ENCODE results near the gene PRADC1.

The PRADC1 gene

GRCh38 chr2:73258913-73259215 is 25.8 kb upstream of the PRADC1 start:
- no peak for DNase-seq (ENCODE audit: low read depth, low spot score)

DNA sequence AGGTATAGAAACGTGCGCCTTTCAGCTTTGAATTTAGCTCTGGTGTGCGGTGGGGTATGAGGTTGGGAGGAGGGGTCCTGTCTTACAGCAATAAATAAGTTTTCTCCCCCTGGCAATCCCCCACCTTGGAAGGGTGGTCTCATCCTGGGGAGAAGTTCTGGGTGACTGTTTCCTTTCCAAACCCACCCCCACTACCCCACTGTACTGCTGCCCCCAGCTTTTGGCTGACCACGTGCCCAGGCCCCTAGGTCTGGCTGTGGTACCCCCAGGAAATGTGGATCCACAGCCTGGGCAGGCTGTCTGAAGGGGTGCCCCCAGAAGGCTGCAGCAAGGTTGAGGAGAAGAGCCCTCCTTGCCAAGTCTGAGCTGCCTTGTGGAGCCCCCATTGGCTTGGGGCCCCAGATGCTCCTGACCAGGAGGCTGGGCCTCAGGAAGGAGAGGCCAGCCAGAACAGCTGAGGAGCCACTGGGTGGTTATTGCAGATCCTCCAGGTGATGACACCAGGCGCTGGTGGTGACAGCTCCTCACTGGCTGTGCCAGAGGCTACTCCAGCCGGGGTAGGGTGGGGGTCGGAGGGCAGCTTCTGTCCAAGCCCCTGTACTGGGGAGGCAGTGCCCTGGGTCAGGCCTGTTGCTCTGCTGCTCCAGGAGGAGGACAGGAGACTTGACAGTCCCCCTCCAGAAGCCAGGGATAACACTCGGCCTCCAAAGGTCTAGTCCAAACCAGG is 25.3 kb upstream of the PRADC1 start:
- DNase-seq (ENCODE audit: low read depth, low spot score): no peak

DNA sequence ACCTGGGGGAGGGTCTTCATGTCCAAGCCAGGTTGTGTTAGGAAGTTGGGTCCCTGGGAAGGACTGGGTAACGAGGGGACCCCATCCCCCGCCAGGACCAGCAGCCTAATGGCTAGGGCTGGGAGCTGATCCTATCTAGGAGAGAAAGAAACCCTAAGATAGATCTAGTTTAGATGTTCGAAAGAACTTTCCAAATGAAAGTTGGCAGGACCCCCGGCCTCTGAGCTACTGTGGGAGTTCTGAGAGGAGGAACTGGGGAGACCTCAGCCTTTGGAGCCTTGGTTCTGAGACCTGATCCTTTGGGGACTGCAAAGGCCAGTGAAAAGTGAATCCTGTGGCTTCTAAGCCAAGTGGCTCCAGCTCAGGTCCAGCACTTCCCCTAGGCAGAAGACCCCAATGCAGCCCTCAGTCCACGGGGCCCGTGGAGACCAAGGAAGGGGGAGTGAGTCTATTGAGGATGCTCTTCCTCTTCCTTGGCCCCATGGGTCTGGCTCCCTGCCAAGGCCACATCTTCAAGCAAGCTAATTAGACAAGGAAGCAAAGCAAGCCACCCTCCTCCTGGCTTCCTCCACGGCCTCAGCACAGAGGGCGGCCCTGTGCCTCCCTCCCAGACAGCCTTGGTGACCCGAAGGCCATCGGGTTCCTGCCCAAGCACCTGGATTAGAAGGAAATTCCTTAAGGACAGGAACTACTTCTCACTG is 24.5 kb upstream of the PRADC1 start:
- no peak for DNase-seq (ENCODE audit: low read depth, low spot score)

- no peak for DNase-seq (ENCODE audit: low read depth, low spot score)
These were observed 24.0 kb upstream of the PRADC1 start for GRCh38 chr2:73257021-73257420.

- DNase-seq (ENCODE audit: low read depth, low spot score): no peak
These were observed 23.5 kb upstream of the PRADC1 start for GRCh38 chr2:73256618-73256922.

DNA sequence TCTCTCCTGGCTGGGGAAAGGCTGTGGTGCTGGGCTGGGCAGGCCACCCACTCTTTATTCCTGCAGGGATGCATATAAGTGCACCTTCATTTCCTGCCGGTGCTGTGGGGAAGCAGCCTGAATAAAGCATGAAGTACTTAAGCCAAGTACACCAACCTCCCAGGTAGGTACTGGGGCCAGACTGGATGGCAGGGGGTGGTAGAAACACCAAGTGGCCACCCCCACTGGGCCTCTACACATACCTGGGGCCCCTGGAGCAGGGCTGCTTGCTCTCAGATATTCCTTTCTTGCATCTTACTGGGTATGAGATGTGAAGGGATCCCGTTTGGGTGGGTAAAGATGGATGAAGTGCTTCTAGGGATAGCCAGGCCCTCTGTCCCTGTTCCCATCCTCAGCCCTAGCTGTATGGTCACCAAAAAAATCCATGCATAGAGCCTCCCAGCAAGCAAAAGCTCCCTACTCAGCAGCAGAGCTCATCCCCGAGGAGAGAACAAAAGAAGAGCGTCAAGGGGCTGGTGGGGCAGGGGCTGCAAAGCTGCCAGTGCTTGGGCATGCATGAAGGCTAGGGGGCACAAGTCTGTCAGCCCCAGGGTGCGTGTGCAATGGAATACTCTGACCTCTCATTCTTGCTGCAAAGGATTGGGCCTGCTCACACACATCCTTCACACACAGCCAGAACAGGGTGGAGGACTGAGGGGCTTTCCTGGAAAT is 23.0 kb upstream of the PRADC1 start:
- no peak for DNase-seq (ENCODE audit: low read depth, low spot score)

DNA sequence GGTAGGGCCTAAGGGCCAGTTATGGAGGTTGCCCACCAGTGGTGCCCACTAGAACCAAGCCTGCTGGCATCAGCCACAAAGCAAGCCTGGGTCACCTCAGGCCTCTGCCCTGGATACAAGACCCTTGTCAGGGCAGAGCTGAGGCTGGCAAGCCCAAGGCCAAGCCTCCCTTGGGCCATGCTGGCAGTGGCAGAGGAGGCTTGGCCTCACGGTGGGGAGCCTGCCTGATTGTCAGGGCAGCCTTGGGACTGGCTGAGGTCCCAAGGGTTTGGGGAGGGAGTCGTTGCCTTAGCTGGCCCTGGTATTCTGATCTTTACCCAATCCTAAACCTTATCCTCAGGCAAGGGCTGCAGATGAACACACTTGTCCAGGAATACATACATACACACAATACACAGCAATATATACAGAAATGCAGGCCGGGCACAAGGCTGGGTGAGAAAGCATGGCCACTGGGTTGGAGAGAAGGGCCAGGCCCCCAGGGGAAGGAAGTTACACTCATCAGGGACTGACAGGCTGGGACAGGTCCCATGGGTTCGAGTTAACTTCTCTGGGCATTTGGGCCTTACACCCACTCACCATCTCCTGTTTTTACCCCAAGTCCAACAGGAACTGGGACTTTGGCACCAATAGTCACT is 22.1 kb upstream of the PRADC1 start:
- no peak for DNase-seq (ENCODE audit: low read depth, low spot score)

DNA sequence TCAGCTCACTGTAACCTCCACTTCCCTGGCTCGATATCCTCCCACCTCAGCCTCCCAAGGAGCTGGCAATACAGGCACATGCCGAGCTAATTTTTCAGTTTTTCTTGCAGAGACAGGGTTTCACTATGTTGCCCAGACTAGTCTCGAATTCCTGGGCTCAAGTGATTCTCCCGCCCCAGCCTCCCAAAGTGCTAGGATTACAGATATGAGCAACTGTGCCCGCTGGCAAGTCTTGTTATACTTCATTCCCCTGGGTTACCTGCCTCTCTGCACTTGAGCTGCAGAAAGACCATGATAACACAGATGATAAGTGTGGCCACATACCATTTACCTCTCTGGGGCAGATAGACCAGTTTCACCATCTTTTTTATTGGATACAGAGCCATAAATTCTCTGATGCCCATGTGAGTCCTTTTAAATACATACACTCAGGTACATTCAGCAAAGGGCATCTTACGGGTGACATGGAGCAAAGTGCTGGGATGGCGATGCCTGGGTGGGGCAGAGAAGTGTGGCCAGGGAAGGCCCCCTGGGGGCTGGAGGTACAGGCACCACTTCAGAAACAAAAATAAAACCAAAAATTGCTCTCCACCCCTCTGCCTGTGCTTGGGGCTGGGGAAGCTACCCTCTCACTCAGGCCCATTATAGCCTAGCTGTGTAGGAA is 21.4 kb upstream of the PRADC1 start:
- no peak for DNase-seq (ENCODE audit: low read depth, low spot score)

DNA sequence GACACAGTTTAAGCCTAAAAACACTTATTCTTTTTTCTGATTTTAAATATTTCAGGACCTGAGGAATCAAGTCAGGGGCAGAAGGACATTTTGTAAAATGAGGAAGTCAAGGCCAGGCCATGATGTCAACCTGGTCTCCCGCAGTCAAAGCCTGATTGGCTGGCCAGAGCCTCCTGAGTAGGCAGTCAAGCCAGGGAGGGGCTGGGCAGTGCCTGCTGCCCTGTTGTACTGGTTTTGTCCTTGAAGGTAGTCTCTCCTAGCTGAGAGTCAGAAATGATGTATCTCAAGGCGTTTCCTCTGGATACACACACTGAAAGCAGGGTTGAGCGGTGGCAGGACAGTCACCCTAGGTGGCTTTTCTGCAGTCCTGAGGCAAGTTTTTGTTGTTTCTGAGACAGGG is 20.9 kb upstream of the PRADC1 start:
- DNase-seq (ENCODE audit: low read depth, low spot score): no peak

- no peak for DNase-seq (ENCODE audit: low read depth, low spot score)
These were observed 20.4 kb upstream of the PRADC1 start for GRCh38 chr2:73253400-73253799.

GRCh38 chr2:73252238-73253027 is 19.4 kb upstream of the PRADC1 start:
- DNase-seq (ENCODE audit: low read depth, low spot score): no peak

- DNase-seq (ENCODE audit: low read depth, low spot score): no peak
These were observed 18.1 kb upstream of the PRADC1 start for GRCh38 chr2:73250872-73251846.

DNA sequence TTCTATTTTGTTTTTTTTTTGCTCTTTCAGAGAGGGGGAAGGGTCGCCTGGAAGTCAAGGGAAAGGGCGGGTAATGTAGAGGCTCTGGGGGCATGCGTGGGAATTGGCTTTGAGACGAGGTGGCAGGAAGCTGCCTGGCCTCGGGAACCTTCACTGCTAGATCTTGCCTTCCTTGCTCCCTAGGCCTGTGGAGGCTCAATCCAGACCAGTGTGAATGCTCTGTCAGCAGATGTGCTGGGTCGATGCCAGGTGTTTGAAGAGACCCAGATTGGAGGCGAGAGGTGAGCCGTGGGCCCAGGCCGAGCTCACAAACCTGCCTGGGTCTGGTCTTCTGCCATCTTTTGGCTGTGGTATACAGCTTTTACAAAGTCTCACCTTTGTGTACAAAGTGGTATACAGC is 16.6 kb upstream of the PRADC1 start:
- no peak for DNase-seq (ENCODE audit: low read depth, low spot score)

- no peak for DNase-seq (ENCODE audit: low read depth, low spot score)
These were observed 13.8 kb upstream of the PRADC1 start for GRCh38 chr2:73246850-73247249.

- no peak for DNase-seq (ENCODE audit: low read depth, low spot score)
These were observed 11.5 kb upstream of the PRADC1 start for GRCh38 chr2:73244580-73244979.

- no peak for DNase-seq (ENCODE audit: low read depth, low spot score)
These were observed 11.0 kb upstream of the PRADC1 start for GRCh38 chr2:73243884-73244570.

DNA sequence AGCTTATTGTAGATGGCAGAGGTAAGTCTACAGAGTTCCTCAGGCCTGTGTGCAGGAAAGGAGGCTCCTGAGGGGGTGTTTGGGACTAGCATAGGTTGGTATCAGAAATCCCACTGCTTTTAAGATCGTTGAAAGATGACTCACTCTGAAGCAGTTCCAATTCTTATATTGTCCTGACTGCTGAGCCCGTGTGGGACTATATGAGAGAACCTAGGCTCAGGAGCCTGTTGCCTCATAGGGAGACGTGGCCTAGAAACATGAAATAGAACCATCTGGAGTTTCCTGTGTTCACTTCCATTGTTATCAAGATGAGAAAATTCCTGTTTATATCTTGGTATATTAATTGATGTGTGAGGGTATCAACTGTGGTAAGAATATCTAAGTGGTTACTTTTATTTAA is 6.7 kb upstream of the PRADC1 start:
- no peak for DNase-seq (ENCODE audit: low read depth, low spot score)

DNA sequence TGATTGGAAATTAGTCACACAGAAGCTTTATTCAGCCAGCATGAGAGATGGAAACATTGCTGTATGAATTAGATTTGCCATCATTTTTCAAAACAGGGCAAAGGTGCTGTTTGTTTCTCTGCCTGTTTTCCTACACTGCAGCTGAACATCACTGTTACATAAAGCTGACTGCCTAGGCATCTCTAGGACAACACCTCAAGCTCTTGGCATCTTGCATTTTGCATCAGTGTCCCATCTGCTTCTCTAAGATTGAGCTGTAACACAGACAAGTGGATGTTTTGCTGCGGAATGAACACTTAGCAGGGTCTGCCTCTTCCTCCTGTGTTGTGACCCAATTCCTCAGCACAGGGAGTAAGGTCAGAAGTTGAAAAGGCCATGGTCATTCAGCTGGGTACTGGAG is 5.9 kb upstream of the PRADC1 start:
- no peak for DNase-seq (ENCODE audit: low read depth, low spot score)

DNA sequence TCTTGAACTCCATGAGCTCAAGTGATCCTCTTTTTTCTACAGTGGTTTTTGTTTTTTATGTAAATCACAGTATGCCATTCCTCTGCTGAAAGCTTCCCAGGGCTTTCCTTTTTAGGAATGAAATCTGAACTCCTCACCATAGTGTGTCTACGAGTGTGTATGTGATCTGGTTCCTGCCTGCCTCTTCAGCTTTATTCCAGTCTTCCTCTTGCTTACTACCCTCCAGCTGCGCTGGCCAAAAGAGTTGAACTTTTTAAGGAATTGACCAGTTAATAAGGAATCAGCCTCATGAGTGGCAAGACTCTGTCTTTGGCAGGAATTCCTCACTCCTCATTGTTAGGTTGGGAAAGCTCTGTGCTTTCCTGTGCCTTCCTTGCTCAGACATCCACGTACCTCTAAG is 5.1 kb upstream of the PRADC1 start:
- DNase-seq (ENCODE audit: low read depth, low spot score): no peak

DNA sequence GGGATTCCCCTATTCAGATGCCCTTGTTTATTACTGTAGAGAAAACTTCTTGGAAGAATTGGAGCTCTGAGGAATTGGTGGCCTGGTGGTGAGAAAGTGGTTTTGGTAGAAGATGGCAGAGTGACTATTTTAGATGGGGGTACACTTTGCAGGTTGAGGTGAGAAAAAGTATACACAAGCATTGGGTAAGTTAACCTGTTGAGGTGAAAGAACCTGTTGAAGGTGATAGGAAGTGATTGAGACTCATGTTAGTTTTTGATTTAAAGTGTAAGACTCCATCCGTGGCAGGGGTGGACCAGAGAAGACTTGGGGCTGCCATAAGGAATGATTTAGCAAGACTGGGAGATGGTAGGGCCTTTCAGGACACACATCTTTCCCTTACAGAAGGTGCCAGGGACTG is 4.1 kb upstream of the PRADC1 start:
- DNase-seq (ENCODE audit: low read depth, low spot score): no peak

All from brain pericyte (primary cell).